Right cardiac atrium (tissue), 5 donors: ENCODE measurements around the gene TMEM225B. TPM values are rescaled to one million over a fixed set of nuclear protein-coding genes. Genes with fewer than 3 reads are reported as not detected.
"Not testable (repeated sequence)": the region's sequence is repeated elsewhere in the genome, so short reads cannot be mapped to it uniquely, and the experiment has no call there.

Experiments
- ATAC-seq, 2 donors: fragments of 200-7000 bp; cut with Tn5 transposase; one replicate each; pipeline versions ENCODE4 v1.8.0 to v1.9.1; 2020; ENCODE audit warnings: moderate library complexity in 2 of 2, mild to moderate bottlenecking in 1 of 2
- DNase-seq, 3 donors: peaks; one replicate each; pipeline ENCODE4 v3.0.0-alpha.2; 2020
- H3K27ac ChIP-seq: one replicate; pipeline ENCODE4 v1.5.1; 2013; ENCODE audit warnings: mild to moderate bottlenecking, low read length, control low read depth, moderate library complexity
- H3K27me3 ChIP-seq: one replicate; pipeline ENCODE4 v1.6.1; 2013; ENCODE audit not compliant: control insufficient read depth, insufficient read depth
- H3K4me1 ChIP-seq: one replicate; pipeline ENCODE4 v1.6.1; 2013; ENCODE audit warnings: low read length; ENCODE audit not compliant: control insufficient read depth, insufficient read depth
- H3K4me3 ChIP-seq: one replicate; pipeline ENCODE4 v1.5.1; 2013; ENCODE audit warnings: low read length, control low read depth
- H3K9me3 ChIP-seq: one replicate; pipeline ENCODE4 v1.6.1; 2013; ENCODE audit warnings: low read length; ENCODE audit not compliant: control insufficient read depth
- whole genome bisulfite sequencing: extraction: QIAGEN DNeasy Blood & Tissue Kit; methylation state at CpG from one replicate; pipeline ENCODE4 v1.1.7; 2013; 5-methylcytosine and 5-hydroxymethylcytosine counted together
- intact Hi-C, 4 donors: fragments of 100-400 bp; cut with DNase I; formaldehyde crosslinking; loops; one replicate each; pipeline versions ENCODE4 v1.11.0 to v1.14.0; 2022 to 2023
- polyA plus RNA-seq: library from polyadenylated mRNA; stranded (reverse); fragments of 200-250 nt; gene quantifications from one replicate; pipeline ENCODE4 v1.2.3, GENCODE V29; 2013
- total RNA-seq, 4 donors: library from RNA; stranded (reverse); fragmentation: NEBNext Ultra II Directional; extraction: Animal tissue kit (Norgen Biotek cat#: 25700); gene quantifications; one replicate each; pipeline ENCODE4 v1.2.1, GENCODE V29; 2021
- donor health status: healthy with polysubstance abuse.
- donor health status: DM: no; HTN: yes; CAD: no.
- donor health status: DM: no; HTN: no; CAD: no.
- donor health status: DM: no; HTN: yes; CAD: no; lungs with severe emphysema.
- donor health status: DM: yes; HTN: yes; CAD: no.

TMEM225B gene
- total and polyA plus RNA-seq, 5 donors, result 0.21 to 0.41 (median 0.37) TPM

- no peak overlapping the region for H3K4me3 ChIP-seq
- H3K4me1 ChIP-seq, result no peaks in the 10 kb centered on the region
- H3K27ac ChIP-seq, result no peak overlapping the region
- H3K27me3 ChIP-seq, result no peaks in the 10 kb centered on the region
- no peaks in the 10 kb centered on the region for H3K9me3 ChIP-seq
- DNase-seq (no peak), ATAC-seq (no peak)
- WGBS, result 88% methylated on average over 9 of the region's 9 CpGs
- intact Hi-C loops, result no loop called here
These were observed 25.8 kb downstream of the TMEM225B start for GRCh38 chr7:99623702-99624447.

GRCh38 chr7:99624484-99624883 is 26.4 kb downstream of the TMEM225B start:
- ATAC-seq, result peak in 1 of 2 donors; percentile 14
- intact Hi-C loops, result no loop called here
- Histone ChIP-seq H3K9me3 (no peaks in the 10 kb centered on the region), H3K4me1 (no peaks in the 10 kb centered on the region), H3K4me3 (no peak overlapping the region), H3K27me3 (no peaks in the 10 kb centered on the region), H3K27ac (no peak overlapping the region)
- DNase-seq, result no peak
- 84% methylated on average over 16 of the region's 16 CpGs for WGBS

- ATAC-seq (no peak), DNase-seq (no peak)
- intact Hi-C loops, result loop anchor here in 1 of 4 donors (5.0 kb wide), 1 partner anchor 83 kb away; no protein-coding TSS in a partner anchor
- no peaks in the 10 kb centered on the region for H3K4me1 ChIP-seq
- no peaks in the 10 kb centered on the region for H3K9me3 ChIP-seq
- H3K27ac ChIP-seq, result no peak overlapping the region
- WGBS, result 81% methylated on average over 5 of the region's 5 CpGs
- H3K27me3 ChIP-seq, result no peaks in the 10 kb centered on the region
- no peak overlapping the region for H3K4me3 ChIP-seq
These were observed 27.3 kb downstream of the TMEM225B start for GRCh38 chr7:99625321-99625720.

GRCh38 chr7:99625961-99626360 is 27.9 kb downstream of the TMEM225B start:
- DNase-seq (no peak), ATAC-seq (no peak)
- 94% methylated on average over 4 of the region's 4 CpGs for WGBS
- H3K9me3 ChIP-seq, result no peaks in the 10 kb centered on the region
- H3K27me3 ChIP-seq, result no peaks in the 10 kb centered on the region
- H3K4me1 ChIP-seq, result no peaks in the 10 kb centered on the region
- intact Hi-C loops, result loop anchor here in 1 of 4 donors (5.0 kb wide), 1 partner anchor 84 kb away; no protein-coding TSS in a partner anchor
- H3K27ac ChIP-seq, result no peak overlapping the region
- no peak overlapping the region for H3K4me3 ChIP-seq

GRCh38 chr7:99626661-99627060 is 28.6 kb downstream of the TMEM225B start:
- intact Hi-C loops, result loop anchor here in 1 of 4 donors (5.0 kb wide), 1 partner anchor 84 kb away; no protein-coding TSS in a partner anchor
- Histone ChIP-seq H3K9me3 (no peaks in the 10 kb centered on the region), H3K27me3 (no peaks in the 10 kb centered on the region), H3K4me3 (no peak overlapping the region), H3K27ac (no peak overlapping the region), H3K4me1 (no peaks in the 10 kb centered on the region)
- ATAC-seq (no peak), DNase-seq (no peak)
- WGBS, result 90% methylated on average over 1 of the region's 1 CpG

- Histone ChIP-seq H3K4me3 (no peak overlapping the region), H3K9me3 (no peaks in the 10 kb centered on the region), H3K27ac (no peak overlapping the region), H3K27me3 (no peaks in the 10 kb centered on the region), H3K4me1 (no peaks in the 10 kb centered on the region)
- no peak for ATAC-seq
- intact Hi-C loops, result loop anchor here in 1 of 4 donors (5.0 kb wide), 1 partner anchor 85 kb away; no protein-coding TSS in a partner anchor
- no peak for DNase-seq
- 95% methylated on average over 11 of the region's 11 CpGs for WGBS
These were observed 29.4 kb downstream of the TMEM225B start for GRCh38 chr7:99627513-99627912.

- Histone ChIP-seq H3K9me3 (no peaks in the 10 kb centered on the region), H3K4me3 (no peak overlapping the region), H3K4me1 (no peaks in the 10 kb centered on the region), H3K27ac (no peak overlapping the region), H3K27me3 (no peaks in the 10 kb centered on the region)
- intact Hi-C loops, result loop anchor here in 1 of 4 donors (5.0 kb wide), 1 partner anchor 86 kb away; no protein-coding TSS in a partner anchor
- no peak for DNase-seq
- 78% methylated on average over 14 of the region's 14 CpGs for WGBS
- ATAC-seq, result peak in 1 of 2 donors; percentile 16
These were observed 30.7 kb downstream of the TMEM225B start for GRCh38 chr7:99628471-99629465.

GRCh38 chr7:99629643-99630042 is 31.6 kb downstream of the TMEM225B start:
- DNase-seq (no peak), ATAC-seq (peak in 1 of 2 donors; percentile 7)
- H3K4me1 ChIP-seq, result no peaks in the 10 kb centered on the region
- no peak overlapping the region for H3K4me3 ChIP-seq
- H3K27ac ChIP-seq, result no peak overlapping the region
- intact Hi-C loops, result loop anchor here in 1 of 4 donors (5.0 kb wide), 1 partner anchor 87 kb away; no protein-coding TSS in a partner anchor
- H3K9me3 ChIP-seq, result no peaks in the 10 kb centered on the region
- WGBS, result 96% methylated on average over 20 of the region's 20 CpGs
- no peaks in the 10 kb centered on the region for H3K27me3 ChIP-seq

GRCh38 chr7:99631295-99632109 is 33.4 kb downstream of the TMEM225B start:
- WGBS, result 39% methylated on average over 9 of the region's 9 CpGs
- peak; percentile 69 to 79 for ATAC-seq
- no peak for DNase-seq
- H3K4me1 ChIP-seq, result no peaks in the 10 kb centered on the region
- H3K27me3 ChIP-seq, result no peaks in the 10 kb centered on the region
- H3K9me3 ChIP-seq, result no peaks in the 10 kb centered on the region
- H3K27ac ChIP-seq, result no peak overlapping the region
- intact Hi-C loops, result no loop called here
- no peak overlapping the region for H3K4me3 ChIP-seq

GRCh38 chr7:99637414-99637813 is 39.3 kb downstream of the TMEM225B start:
- intact Hi-C loops, result not testable (repeated sequence)

More at GRCh38 chr7:99637414-99637813, 39.3 kb downstream of the TMEM225B start:
- H3K27ac ChIP-seq, H3K9me3 ChIP-seq, H3K27me3 ChIP-seq, DNase-seq, H3K4me3 ChIP-seq, H3K4me1 ChIP-seq, ATAC-seq: not testable (repeated sequence)
- 77% methylated on average over 2 of the region's 2 CpGs for WGBS
